SK-N-DZ (cell line): ENCODE data around the gene CACNA1H.

ENCODE experiments used
- DNase-seq: peaks from one replicate; pipeline ENCODE4 v3.0.0-alpha.2; 2015; ENCODE audit warnings: low spot score

Gene CACNA1H

DNA sequence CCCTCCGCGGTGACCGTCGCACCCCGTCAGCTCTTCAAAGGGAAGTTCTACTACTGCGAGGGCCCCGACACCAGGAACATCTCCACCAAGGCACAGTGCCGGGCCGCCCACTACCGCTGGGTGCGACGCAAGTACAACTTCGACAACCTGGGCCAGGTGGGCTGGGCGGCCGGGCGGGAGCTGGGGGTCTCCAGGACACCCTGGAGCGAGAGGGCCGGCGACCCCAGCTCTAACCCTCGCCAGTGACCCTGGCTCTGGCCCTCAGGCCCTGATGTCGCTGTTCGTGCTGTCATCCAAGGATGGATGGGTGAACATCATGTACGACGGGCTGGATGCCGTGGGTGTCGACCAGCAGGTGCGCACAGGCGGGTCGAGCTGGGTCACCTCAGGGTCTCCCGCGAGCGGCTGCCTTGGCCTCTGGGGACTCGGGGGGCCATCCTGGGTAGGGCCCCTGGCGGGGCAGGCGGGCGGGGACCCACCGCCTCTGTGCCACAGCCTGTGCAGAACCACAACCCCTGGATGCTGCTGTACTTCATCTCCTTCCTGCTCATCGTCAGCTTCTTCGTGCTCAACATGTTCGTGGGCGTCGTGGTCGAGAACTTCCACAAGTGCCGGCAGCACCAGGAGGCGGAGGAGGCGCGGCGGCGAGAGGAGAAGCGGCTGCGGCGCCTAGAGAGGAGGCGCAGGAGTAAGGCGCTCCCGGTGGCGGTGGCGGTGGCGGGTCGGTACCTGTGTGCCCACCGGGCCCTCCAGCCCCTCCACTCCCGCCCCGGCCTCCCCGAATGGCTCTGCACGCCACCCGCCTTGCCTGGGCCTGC is 58.8 kb downstream of the CACNA1H start:
- no peak for DNase-seq

DNA sequence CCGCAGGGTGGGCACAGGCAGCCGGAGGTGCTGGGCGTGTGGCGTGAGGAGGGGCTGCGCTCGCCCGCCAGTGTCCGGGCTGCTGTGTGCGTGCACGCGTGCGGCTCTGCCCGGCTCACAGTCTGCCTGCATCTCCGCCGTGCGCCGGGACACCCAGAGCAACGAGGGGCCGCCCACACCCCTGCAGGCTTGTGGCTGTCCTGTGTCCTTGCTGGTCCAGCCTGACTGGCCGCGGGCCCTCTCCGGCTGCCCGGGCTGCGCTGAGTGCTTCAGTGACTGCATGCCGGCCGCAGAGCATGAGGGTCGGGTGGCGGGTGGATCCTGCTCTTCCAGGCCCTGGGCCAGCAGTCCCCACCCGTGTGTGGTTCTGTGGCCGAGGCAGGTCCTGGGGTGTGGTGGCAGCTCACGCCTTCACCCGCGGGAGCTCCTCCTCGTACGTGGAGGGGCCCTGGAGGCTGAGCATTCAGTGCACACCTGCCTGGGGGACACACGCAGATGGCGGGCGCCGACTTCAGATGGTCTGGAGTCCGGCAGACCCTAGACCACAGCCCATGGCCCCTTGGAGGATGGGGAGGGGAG is 59.8 kb downstream of the CACNA1H start:
- DNase-seq, result no peak

DNA sequence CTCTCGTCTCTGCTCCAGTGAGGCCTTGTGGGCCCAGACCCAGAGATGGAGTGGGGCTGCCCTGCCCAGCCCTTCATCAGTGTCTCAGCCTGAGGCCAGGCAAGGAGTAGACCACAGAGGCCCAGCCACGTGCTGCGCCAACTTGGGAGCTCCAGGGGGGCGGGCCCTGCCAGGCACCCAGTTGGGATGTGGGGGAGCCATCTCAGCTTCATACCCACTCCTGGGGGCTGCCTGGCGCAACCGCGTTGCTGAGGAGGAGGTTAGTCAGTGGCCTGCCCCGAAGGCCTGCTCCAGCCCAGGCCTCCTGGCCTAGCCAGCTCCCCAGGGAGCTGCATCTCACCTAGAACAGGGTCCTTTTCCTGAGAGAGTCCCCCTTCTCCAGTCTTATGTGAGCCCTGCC is 60.3 kb downstream of the CACNA1H start:
- no peak for DNase-seq

DNA sequence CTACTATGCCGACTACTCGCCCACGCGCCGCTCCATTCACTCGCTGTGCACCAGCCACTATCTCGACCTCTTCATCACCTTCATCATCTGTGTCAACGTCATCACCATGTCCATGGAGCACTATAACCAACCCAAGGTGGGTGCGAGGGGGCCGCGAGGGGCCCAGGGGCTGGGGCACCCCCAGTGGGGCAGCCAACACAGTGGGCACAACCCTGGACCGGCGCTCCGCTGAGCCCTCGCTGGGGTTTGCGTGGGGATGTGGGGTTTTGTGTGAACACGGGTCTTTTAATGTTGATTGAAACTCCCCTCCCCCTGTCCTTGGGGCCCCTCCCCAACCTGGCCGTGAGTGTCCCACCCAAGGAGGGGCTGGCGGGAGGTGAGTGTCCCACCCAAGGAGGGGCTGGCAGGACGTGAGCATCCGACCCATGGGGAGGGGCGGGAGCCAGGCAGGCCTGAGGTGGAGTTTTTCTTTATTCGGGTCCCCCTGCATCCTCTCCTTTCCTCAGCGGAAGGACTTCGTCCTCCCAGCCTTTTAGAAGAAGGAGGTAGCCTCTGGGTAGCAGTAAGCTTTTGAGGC is 61.0 kb downstream of the CACNA1H start:
- DNase-seq, result no peak

DNA sequence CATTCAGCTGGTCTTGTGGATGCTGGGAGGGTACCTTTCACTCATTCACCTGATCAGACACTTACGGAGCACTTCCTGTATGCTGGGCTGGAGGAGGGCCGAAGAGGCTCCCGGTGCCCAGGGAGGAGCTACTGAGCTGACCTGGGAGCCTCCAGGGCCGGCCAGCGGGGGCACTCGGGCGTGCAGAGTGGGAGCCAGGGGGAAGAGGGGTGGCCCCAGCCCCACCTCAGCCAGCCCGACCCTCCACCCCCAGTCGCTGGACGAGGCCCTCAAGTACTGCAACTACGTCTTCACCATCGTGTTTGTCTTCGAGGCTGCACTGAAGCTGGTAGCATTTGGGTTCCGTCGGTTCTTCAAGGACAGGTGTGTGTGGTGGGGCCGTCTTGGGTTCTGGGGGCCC is 61.8 kb downstream of the CACNA1H start:
- DNase-seq, result no peak

DNA sequence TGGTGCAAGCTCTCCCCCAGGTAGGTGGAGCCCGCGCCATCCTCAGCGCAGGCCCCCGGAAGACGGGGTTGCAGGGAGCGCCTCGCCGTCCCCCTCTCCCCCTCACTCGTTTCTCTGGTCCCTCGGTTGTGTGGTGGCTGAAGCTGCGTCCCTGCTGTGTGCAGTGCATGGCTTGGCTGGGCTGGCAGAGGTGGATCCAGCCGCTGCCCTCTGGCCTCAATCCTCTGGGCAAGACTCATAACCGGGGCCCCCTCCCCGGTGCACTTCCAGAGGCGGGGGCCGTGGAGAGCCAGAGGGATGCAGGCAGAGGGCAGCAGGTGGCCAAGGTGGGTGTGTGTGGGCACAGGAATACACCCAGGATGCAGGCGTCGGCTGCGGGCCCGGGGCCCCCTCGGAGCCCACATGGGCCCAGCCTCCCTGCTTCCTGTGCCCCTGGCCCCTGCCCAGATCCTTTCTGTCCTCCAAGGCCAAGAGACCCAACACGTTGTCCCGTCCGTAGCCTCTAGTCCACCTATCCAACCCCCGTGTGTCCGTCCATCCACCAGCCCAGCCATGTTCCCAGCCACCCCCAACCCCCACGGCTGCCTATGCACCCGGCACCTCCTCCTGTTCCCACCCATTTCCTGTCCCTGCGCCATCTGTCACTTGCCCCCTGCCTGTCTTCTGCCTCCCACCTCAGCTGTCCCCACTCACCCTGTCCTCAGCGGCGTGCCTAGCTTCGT is 62.8 kb downstream of the CACNA1H start:
- DNase-seq, result no peak

DNA sequence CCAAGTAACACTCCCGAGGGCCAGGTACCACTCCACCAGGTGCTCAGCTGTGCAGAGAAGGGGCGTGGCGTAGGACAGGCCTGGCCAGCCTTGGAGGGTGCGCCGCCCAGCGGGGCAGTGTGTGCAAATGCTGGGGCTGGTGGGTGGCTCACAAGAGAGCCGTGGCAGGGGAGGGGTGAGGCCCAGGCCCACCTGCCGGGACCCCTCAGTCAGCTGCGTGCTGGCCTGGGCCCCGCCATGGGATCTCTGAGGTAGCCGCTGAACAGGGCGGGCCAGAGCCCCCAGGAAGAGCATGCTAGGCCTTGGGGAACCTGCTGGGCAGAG is 63.4 kb downstream of the CACNA1H start:
- DNase-seq, result no peak

DNA sequence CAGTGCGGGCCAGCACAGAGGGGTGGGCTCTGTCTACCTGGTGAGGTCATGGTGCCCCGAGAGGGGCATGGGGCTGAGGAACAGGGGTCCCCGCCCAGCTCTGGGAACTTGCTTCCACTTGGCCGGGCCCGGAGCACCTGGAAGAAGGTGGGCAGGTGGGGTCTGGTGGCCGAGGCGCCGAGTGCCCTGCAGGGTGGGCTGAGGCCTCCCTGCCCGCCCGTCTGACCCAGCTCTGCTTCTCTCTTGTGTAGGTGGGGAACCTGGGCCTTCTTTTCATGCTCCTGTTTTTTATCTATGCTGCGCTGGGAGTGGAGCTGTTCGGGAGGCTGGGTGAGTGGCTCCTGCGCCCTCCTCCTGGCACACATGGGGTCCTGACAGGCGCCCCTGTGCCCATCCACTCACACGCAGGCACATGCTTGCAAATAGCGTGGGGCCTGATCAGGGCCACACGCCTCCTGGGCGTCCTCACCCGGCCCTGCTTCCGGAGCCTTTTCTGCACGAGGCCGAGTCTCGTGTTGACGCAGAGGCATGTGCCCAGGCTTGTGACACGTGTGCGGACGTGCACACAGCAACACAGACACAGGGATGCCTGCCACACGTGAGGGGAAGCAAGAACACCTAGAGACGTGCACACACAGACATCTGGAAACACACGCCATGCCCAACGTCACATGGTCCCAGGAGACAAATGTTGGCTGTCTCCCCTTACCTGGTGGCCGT is 63.9 kb downstream of the CACNA1H start:
- no peak for DNase-seq

DNA sequence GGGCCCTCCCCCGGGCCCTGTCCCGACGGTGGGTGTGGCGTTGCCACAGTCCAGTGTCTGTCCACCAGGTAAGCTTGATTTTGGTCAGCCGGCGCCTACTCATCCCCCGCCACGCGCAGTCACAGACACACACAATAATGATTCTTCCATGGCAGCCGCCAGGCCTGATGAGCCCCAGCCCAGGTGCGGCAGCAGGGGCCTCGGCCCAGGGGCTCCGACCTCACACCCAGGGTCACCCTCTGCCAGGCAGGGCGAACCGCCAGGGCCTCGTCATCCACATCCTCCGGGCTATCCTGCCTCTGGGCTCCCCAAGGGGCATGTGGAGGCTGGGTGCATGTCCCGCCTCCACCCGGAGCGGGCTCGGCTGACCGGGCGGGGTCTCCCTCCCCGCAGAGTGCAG is 64.6 kb downstream of the CACNA1H start:
- DNase-seq, result no peak

DNA sequence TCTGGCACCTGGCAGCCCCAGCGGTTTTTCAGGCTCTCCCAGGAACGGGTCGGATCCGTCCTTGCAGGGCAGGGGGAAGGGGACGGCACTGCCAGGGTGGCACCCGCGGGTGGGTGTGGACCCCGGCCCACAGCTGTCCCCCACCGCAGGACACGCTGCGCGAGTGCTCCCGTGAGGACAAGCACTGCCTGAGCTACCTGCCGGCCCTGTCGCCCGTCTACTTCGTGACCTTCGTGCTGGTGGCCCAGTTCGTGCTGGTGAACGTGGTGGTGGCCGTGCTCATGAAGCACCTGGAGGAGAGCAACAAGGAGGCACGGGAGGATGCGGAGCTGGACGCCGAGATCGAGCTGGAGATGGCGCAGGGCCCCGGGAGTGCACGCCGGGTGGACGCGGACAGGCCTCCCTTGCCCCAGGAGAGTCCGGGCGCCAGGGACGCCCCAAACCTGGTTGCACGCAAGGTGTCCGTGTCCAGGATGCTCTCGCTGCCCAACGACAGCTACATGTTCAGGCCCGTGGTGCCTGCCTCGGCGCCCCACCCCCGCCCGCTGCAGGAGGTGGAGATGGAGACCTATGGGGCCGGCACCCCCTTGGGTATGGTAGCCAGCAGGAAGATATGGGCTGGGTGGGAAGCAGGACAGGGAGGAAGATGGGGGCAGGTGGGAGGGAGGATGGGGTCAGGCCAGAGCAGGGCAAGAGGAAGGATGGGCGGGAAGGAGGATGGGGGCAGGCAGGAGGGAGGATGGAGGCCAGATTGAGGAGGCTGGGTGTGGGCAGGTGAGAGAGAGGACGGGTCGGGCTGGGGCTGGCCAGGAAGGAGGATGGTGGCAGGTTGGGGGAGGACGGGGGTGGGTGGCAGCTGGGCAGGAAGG is 65.4 kb downstream of the CACNA1H start:
- DNase-seq, result no peak

DNA sequence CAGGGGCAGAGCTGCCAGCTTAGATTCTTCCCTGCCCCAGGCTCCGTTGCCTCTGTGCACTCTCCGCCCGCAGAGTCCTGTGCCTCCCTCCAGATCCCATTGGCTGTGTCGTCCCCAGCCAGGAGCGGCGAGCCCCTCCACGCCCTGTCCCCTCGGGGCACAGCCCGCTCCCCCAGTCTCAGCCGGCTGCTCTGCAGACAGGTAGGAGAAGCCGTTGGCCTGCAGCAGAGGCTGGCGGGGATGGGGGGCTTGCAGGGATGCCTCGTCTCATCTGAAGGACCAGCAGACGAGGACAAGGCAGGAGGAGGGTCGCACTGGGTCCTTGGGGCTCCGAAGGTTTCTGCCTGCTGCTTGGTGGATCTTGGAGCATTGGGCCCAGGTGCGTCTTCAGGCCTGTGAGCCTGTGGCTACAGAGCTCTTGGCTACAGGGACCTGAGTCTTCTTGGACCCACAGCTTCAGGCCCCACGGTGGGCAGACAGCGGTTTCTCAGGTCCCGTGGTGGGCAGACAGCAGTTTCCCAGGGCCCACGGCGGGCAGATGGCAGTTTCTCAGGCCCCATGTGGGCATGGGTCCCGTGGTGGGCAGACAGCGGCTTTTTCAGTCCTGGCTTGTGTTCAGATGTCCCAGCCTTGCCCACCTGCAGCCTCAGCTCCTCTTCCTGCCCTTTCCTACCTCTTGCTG is 66.2 kb downstream of the CACNA1H start:
- no peak for DNase-seq

DNA sequence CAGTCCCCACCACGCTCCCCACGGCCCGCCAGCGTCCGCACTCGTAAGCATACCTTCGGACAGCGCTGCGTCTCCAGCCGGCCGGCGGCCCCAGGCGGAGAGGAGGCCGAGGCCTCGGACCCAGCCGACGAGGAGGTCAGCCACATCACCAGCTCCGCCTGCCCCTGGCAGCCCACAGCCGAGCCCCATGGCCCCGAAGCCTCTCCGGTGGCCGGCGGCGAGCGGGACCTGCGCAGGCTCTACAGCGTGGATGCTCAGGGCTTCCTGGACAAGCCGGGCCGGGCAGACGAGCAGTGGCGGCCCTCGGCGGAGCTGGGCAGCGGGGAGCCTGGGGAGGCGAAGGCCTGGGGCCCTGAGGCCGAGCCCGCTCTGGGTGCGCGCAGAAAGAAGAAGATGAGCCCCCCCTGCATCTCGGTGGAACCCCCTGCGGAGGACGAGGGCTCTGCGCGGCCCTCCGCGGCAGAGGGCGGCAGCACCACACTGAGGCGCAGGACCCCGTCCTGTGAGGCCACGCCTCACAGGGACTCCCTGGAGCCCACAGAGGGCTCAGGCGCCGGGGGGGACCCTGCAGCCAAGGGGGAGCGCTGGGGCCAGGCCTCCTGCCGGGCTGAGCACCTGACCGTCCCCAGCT is 67.3 kb downstream of the CACNA1H start:
- no peak for DNase-seq

DNA sequence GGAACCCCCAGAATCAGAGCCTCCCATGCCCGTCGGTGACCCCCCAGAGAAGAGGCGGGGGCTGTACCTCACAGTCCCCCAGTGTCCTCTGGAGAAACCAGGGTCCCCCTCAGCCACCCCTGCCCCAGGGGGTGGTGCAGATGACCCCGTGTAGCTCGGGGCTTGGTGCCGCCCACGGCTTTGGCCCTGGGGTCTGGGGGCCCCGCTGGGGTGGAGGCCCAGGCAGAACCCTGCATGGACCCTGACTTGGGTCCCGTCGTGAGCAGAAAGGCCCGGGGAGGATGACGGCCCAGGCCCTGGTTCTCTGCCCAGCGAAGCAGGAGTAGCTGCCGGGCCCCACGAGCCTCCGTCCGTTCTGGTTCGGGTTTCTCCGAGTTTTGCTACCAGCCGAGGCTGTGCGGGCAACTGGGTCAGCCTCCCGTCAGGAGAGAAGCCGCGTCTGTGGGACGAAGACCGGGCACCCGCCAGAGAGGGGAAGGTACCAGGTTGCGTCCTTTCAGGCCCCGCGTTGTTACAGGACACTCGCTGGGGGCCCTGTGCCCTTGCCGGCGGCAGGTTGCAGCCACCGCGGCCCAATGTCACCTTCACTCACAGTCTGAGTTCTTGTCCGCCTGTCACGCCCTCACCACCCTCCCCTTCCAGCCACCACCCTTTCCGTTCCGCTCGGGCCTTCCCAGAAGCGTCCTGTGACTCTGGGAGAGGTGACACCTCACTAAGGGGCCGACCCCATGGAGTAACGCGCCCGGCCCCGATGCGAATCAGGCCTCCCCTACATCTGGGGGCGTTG is 68.1 kb downstream of the CACNA1H start:
- DNase-seq, result no peak

DNA sequence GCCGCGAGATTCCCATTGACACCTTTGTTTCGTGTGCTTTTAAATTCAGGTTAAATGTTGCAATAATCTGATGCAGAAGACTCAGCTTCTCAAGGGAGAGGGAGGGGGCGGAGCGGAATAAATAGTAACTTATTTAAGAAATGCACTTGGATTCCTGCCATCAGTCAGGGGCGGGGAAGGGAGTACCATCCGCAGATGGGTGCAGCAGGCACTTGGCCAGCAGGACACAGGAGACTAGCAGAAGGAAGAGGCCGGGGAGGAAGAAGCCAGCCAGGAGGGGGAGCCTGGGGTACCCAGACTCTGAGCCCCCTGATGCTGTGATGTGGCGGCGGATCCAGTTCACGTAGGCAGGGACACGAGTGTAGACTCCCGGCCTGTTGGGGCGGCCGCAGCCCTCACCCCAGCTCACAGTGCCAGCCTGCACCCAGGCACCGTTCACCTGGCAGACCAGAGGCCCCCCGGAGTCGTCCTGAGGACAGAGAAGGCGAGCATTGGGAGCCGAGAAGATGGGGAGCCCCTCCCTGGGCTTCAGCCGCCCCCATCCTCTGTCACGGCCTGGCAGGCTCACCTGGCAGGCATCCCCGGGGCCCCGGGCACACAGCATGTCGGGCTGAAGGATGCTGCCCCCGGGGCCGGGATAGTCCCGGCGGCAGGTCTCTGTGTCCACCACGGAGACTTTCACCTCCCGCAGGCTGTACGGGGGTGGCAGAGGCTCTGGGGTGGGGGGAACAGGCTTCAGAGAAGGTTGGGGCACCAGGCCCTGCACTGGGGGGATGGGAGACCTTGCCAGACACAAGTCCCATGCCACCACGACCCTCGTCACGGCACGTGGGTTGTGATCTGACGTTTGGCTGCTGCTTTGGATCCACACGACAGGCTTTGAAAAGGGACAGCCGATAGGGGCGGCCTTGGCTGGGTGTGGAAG is 69.0 kb downstream of the CACNA1H start:
- no peak for DNase-seq

DNA sequence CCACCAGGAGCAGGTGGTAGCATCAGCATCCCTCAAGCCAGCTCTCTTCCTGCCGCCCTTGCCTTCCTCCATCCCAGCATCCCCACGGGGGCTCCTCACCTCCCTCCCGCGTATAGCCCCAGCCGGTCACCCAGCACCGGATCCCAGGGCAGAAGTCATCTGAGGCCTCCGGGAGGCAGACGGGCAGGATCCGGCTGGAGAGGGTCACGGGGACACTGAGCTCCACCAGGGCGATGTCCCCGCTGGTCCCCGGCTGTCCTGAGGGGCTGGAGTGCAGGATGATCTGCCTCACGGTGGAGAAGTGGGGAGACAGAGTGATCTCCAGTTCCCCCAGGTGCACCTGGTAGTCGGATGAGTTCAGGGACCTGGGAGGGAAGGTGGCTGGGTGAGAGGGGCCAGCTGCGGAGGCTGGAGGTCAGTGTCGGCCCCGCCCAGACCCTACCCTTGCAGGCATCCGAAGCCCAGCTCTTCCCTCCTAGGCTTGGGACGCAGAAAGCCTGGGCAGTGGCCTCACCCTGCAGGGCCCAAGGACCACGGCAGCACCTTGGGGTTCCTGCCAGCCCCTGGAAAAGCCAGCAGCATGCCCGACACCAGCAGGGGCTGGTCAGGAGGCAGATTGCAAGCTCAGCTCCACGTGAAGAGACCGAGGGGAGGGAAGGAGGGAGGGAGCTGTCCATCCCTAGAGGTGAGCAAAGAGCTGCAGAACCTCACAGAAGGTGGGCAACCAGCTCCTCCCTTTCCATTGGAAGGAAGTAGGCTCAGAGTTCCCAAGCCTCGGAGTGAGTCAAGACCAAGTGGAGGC is 69.8 kb downstream of the CACNA1H start:
- DNase-seq, result no peak

DNA sequence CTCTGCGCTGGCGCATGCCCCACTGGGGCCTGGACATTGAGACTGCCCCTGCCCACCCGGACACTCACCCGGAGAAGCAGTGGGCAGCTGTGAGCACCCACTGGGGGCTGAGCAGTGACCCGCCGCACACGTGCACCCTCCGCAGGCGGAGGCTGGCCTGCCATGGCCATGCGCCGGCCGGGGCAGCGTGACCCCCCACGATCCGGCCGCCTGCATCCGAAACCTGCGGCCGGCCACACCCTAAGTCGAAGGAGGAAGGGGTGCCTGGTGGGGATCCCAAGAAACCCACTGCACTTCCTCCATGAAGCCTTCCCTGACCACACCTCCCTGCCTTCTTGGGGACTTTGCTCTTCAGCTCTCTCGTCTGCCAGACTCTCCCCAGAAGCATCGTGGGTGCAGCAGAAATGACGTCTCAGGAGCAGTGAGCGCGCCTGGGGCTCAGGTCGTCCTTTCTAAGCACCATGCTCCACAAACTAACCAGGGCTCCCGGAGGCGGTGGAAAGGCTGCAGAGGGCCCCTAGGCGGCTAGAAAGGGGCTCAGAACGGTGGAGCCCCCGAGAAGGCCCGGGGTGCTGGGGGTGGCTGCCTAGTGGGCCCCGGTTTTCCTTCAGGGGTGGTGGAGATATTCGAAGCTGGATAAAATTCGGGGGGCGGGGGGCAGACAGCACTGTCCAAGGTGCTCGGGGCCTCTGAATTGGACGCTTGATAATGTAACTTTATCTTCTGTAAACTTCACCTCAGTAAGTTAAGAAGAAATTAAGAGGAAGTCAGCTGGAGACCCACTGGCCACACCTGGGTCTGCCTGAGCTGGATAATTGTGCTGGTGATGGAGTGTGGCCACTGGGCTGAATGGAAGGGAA is 70.7 kb downstream of the CACNA1H start:
- DNase-seq, result no peak
